Epithelial cell of esophagus (primary cell): Measurements from ENCODE around the gene COPS2.
"Not testable (repeated sequence)": the region's sequence is repeated elsewhere in the genome, so short reads cannot be mapped to it uniquely, and the experiment has no call there.

Experiments
- DNase-seq: peaks from one replicate; pipeline ENCODE4 v3.0.0; 2010; ENCODE audit warnings: low read depth
- H3K4me3 ChIP-seq: 2 replicates; pipeline ENCODE4 v1.5.1; 2011; ENCODE audit warnings: mild to moderate bottlenecking, low read length, control low read depth
- TF ChIP-seq, protein P1 (sequence below): IDR thresholded peaks from 2 replicates; pipeline ENCODE4 v1.5.1; 2011; ENCODE audit warnings: low read depth, mild to moderate bottlenecking, low read length, control low read depth, inconsistent platforms; ENCODE audit not compliant: insufficient read depth; ENCODE audit errors: missing control alignments

COPS2 gene

GRCh38 chr15:49075881-49076280, 79.5 kb downstream of the COPS2 start:
- TF ChIP-seq, protein P1, sequence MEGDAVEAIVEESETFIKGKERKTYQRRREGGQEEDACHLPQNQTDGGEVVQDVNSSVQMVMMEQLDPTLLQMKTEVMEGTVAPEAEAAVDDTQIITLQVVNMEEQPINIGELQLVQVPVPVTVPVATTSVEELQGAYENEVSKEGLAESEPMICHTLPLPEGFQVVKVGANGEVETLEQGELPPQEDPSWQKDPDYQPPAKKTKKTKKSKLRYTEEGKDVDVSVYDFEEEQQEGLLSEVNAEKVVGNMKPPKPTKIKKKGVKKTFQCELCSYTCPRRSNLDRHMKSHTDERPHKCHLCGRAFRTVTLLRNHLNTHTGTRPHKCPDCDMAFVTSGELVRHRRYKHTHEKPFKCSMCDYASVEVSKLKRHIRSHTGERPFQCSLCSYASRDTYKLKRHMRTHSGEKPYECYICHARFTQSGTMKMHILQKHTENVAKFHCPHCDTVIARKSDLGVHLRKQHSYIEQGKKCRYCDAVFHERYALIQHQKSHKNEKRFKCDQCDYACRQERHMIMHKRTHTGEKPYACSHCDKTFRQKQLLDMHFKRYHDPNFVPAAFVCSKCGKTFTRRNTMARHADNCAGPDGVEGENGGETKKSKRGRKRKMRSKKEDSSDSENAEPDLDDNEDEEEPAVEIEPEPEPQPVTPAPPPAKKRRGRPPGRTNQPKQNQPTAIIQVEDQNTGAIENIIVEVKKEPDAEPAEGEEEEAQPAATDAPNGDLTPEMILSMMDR: no peak
- DNase-seq: no peak
- no peak overlapping the region for H3K4me3 ChIP-seq

- not testable (repeated sequence) for H3K4me3 ChIP-seq, DNase-seq
Observed at GRCh38 chr15:49074589-49075287, 80.7 kb downstream of the COPS2 start.
